ENCODE results near the gene SLC2A13.

SLC2A13 gene

DNA sequence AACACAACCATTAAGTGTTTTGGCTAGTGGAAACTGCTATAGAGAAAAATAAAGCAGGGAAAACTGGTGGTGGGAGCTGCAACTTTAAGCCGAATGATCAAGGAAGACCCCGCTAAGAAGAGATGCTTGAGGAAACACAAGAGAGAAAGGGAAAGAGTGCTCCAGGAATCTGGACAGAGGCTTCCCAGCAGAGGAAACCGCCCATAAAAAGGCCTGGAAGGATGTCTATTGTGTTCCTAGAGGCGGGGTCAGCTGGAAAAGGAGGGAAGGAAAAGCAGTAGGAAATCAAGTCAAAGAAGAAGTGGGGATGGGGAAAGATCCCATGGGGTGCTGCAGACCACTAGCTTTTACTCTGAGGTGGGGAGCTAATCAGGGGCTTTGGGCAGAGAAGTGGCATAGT is 12.4 kb downstream of the SLC2A13 start:
- DNase-seq (ENCODE audit: low read depth), result no peak
- TF ChIP-seq MYC (IDR thresholded peaks at IDR 0.05; ENCODE audit: low read depth, low read length) (no peak), POLR2A (IDR thresholded peaks at IDR 0.05; ENCODE audit: extremely low read depth, insufficient read length) (no peak), MAX (IDR thresholded peaks at IDR 0.05; ENCODE audit: low read depth, low read length) (no peak)
- TF ChIP-seq, protein P1, sequence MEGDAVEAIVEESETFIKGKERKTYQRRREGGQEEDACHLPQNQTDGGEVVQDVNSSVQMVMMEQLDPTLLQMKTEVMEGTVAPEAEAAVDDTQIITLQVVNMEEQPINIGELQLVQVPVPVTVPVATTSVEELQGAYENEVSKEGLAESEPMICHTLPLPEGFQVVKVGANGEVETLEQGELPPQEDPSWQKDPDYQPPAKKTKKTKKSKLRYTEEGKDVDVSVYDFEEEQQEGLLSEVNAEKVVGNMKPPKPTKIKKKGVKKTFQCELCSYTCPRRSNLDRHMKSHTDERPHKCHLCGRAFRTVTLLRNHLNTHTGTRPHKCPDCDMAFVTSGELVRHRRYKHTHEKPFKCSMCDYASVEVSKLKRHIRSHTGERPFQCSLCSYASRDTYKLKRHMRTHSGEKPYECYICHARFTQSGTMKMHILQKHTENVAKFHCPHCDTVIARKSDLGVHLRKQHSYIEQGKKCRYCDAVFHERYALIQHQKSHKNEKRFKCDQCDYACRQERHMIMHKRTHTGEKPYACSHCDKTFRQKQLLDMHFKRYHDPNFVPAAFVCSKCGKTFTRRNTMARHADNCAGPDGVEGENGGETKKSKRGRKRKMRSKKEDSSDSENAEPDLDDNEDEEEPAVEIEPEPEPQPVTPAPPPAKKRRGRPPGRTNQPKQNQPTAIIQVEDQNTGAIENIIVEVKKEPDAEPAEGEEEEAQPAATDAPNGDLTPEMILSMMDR (IDR thresholded peaks at IDR 0.05; ENCODE audit: low read depth, low read length), result no peak
- H3K4me3 ChIP-seq (ENCODE audit: low read depth, low read length), result no peak overlapping the region

GRCh38 chr12:40086471-40086870 is 19.4 kb downstream of the SLC2A13 start:
- TF ChIP-seq MAX (IDR thresholded peaks at IDR 0.05; ENCODE audit: low read depth, low read length), result no peak
- TF ChIP-seq POLR2A (IDR thresholded peaks at IDR 0.05; ENCODE audit: extremely low read depth, insufficient read length), result no peak
- no peak for TF ChIP-seq MYC (IDR thresholded peaks at IDR 0.05; ENCODE audit: low read depth, low read length)
- TF ChIP-seq, protein P1 (IDR thresholded peaks at IDR 0.05; ENCODE audit: low read depth, low read length), result no peak
- no peak overlapping the region for H3K4me3 ChIP-seq (ENCODE audit: low read depth, low read length)
- DNase-seq (ENCODE audit: low read depth), result no peak

GRCh38 chr12:40078266-40078665 is 27.6 kb downstream of the SLC2A13 start:
- no peak overlapping the region for H3K4me3 ChIP-seq (ENCODE audit: low read depth, low read length)
- DNase-seq (ENCODE audit: low read depth), result no peak
- TF ChIP-seq, protein P1 (IDR thresholded peaks at IDR 0.05; ENCODE audit: low read depth, low read length), result no peak
- TF ChIP-seq MAX (IDR thresholded peaks at IDR 0.05; ENCODE audit: low read depth, low read length) (no peak), POLR2A (IDR thresholded peaks at IDR 0.05; ENCODE audit: extremely low read depth, insufficient read length) (no peak), MYC (IDR thresholded peaks at IDR 0.05; ENCODE audit: low read depth, low read length) (no peak)

- no peak for DNase-seq (ENCODE audit: low read depth)
- TF ChIP-seq, protein P1 (IDR thresholded peaks at IDR 0.05; ENCODE audit: low read depth, low read length), result no peak
- TF ChIP-seq MYC (IDR thresholded peaks at IDR 0.05; ENCODE audit: low read depth, low read length) (no peak), MAX (IDR thresholded peaks at IDR 0.05; ENCODE audit: low read depth, low read length) (no peak), POLR2A (IDR thresholded peaks at IDR 0.05; ENCODE audit: extremely low read depth, insufficient read length) (no peak)
- H3K4me3 ChIP-seq (ENCODE audit: low read depth, low read length), result no peak overlapping the region
Observed at GRCh38 chr12:40075458-40075857, 30.4 kb downstream of the SLC2A13 start.

- DNase-seq (ENCODE audit: low read depth), result no peak
- TF ChIP-seq, protein P1 (IDR thresholded peaks at IDR 0.05; ENCODE audit: low read depth, low read length), result no peak
- TF ChIP-seq MAX (IDR thresholded peaks at IDR 0.05; ENCODE audit: low read depth, low read length) (no peak), MYC (IDR thresholded peaks at IDR 0.05; ENCODE audit: low read depth, low read length) (no peak), POLR2A (IDR thresholded peaks at IDR 0.05; ENCODE audit: extremely low read depth, insufficient read length) (no peak)
- H3K4me3 ChIP-seq (ENCODE audit: low read depth, low read length), result no peak overlapping the region
Observed at GRCh38 chr12:40068416-40068815, 37.5 kb downstream of the SLC2A13 start.

- TF ChIP-seq MYC (IDR thresholded peaks at IDR 0.05; ENCODE audit: low read depth, low read length) (no peak), MAX (IDR thresholded peaks at IDR 0.05; ENCODE audit: low read depth, low read length) (no peak), POLR2A (IDR thresholded peaks at IDR 0.05; ENCODE audit: extremely low read depth, insufficient read length) (no peak)
- TF ChIP-seq, protein P1 (IDR thresholded peaks at IDR 0.05; ENCODE audit: low read depth, low read length), result no peak
- no peak for DNase-seq (ENCODE audit: low read depth)
- H3K4me3 ChIP-seq (ENCODE audit: low read depth, low read length), result no peak overlapping the region
Observed at GRCh38 chr12:40065636-40066035, 40.2 kb downstream of the SLC2A13 start.

Data from NB4 (cell line).